Tibial nerve (tissue), 3 donors: ENCODE data around the gene TRPC3.

Experiments
- EP300 ChIP-seq, 2 donors: sonication (generic); formaldehyde crosslinking; IDR thresholded peaks; one replicate each; pipeline ENCODE4 v1.6.1; 2017; ENCODE audit warnings: antibody characterized with exemption in 2 of 2, mild to moderate bottlenecking in 1 of 2
- POLR2A ChIP-seq, 2 donors: fragments of 450-650 bp; IDR thresholded peaks; one replicate each; pipeline ENCODE4 v1.6.1; 2017; ENCODE audit warnings: antibody characterized with exemption in 2 of 2, mild to moderate bottlenecking in 2 of 2, moderate library complexity in 2 of 2

- TF ChIP-seq EP300 (IDR thresholded peaks at IDR 0.05) (no peak), POLR2A (IDR thresholded peaks at IDR 0.05) (no peak)
Observed at GRCh38 chr4:121939690-121940089, 12.2 kb downstream of the TRPC3 start.
